HG02973 (cell line): ENCODE measurements around the gene ABCG8.
"Not testable (repeated sequence)": the region's sequence is repeated elsewhere in the genome, so short reads cannot be mapped to it uniquely, and the experiment has no call there.

Experiments used
- ATAC-seq: cut with Tn5 transposase; IDR thresholded peaks from one replicate; pipeline ENCODE4 v1.9.1; 2021; ENCODE audit warnings: moderate library complexity; ENCODE audit not compliant: unreplicated experiment

The ABCG8 gene

DNA sequence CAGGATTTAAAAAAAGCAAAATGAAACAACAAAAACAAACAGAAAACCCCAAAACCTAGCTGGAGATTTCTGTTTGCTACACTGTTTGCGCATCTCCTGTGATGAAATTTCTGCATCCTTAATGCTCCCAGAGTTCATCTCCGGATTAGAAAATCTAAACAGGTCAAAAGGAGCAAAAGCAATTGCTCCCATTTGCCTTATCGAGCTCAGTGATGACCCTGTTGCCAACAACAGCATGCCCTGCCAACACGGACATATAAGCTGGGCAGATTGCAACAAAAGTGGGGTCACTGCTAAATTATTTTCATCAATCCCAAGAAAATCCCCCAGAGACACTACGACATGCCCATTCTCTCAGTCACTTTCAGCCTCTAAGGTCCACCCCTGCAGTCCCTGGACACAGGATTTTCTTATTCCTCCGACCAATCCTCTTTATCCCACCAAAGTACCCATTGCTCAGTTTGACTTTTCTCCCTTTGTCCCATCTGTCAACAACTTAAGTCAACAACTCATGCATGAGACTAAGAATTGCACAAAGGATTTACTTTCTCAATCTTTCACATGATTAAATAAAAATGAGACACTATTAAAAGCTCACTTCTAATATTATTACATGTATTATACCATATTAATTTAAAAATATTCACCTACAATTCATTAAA lies 67.8 kb downstream of the ABCG8 start:
- ATAC-seq: no peak

DNA sequence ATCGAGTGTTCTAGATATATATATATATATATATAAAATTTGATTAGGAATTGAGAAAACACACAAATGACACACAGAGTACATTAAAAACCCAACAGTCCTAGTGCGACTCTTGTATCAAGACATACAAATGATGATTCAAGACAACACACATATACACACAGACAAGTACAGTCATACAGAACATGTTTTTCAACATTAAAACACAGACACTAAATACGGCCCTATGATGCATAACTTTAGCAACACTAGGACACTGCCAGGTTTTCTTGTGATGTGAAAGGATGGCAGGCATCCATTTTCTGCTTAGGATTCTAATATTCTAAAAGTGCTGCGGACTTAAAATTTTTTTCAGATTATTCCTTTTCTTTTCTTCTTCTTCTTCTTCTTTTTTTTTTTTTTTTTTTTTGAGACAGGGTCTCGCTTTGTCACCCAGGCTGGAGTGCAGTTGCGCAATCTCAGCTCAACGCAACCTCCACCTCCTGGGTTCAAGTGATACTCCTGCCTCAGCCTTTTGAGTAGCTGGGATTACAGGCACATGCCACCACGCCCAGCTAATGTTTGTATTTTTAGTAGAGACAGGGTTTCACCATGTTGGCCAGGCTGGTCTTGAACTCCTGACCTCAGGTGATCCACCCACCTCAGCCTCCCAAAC lies 72.5 kb downstream of the ABCG8 start:
- not testable (repeated sequence) for ATAC-seq

GRCh38 chr2:43924463-43924862 lies 85.7 kb downstream of the ABCG8 start:
- no peak for ATAC-seq

GRCh38 chr2:43925431-43925830 lies 86.7 kb downstream of the ABCG8 start:
- no peak for ATAC-seq

GRCh38 chr2:43927442-43927841 lies 88.7 kb downstream of the ABCG8 start:
- ATAC-seq: no peak

GRCh38 chr2:43931293-43931692 lies 92.5 kb downstream of the ABCG8 start:
- no peak for ATAC-seq
